Muscle of leg (tissue), 11 donors: ENCODE data around the gene SH2D3A. TPM values are rescaled to one million over a fixed set of nuclear protein-coding genes. Genes with fewer than 3 reads are reported as not detected.

Source experiments
- DNase-seq: peaks from one replicate; pipeline ENCODE4 v3.0.0; 2013
- H3K27ac ChIP-seq: one replicate; pipeline ENCODE4 v1.5.1; 2013; ENCODE audit warnings: mild to moderate bottlenecking, low read length, control low read depth
- H3K27me3 ChIP-seq: one replicate; pipeline ENCODE4 v1.6.1; 2013; ENCODE audit warnings: low read length; ENCODE audit not compliant: control insufficient read depth, insufficient read depth
- H3K36me3 ChIP-seq: one replicate; pipeline ENCODE4 v1.6.1; 2013; ENCODE audit warnings: low read length; ENCODE audit not compliant: control insufficient read depth, insufficient read depth
- H3K4me1 ChIP-seq: one replicate; pipeline ENCODE4 v1.6.1; 2013; ENCODE audit warnings: low read length; ENCODE audit not compliant: control insufficient read depth, insufficient read depth
- H3K4me3 ChIP-seq: one replicate; pipeline ENCODE4 v1.5.1; 2013; ENCODE audit warnings: low read length, control low read depth
- H3K9me3 ChIP-seq: replicated peaks from 2 replicates; pipeline ENCODE4 v1.6.1; 2013; ENCODE audit warnings: low read depth, low read length; ENCODE audit not compliant: control insufficient read depth
- WGBS: methylation state at CpG from one replicate; pipeline ENCODE4 v1.1.5; 2013; ENCODE audit warnings: missing lambda C conversion rate; ENCODE audit not compliant: insufficient coverage; 5-methylcytosine and 5-hydroxymethylcytosine counted together
- polyA plus RNA-seq, 8 donors: library from polyadenylated mRNA; unstranded; fragments of 120-200 nt; gene quantifications; one replicate each; pipeline versions ENCODE4 v1.2.1 to v1.2.3, GENCODE V29; 2013; ENCODE audit warnings: inconsistent platforms in 1 of 8, low replicate concordance in 1 of 8; ENCODE audit not compliant: insufficient read length in 8 of 8, insufficient read depth in 1 of 8
- total RNA-seq: library from RNA; stranded (reverse); fragments of 120-200 nt; gene quantifications from one replicate; pipeline ENCODE4 v1.2.4, GENCODE V29; 2013

SH2D3A gene
- total and polyA plus RNA-seq, 9 donors, result 0.13 to 2.9 (median 0.96) TPM

DNA sequence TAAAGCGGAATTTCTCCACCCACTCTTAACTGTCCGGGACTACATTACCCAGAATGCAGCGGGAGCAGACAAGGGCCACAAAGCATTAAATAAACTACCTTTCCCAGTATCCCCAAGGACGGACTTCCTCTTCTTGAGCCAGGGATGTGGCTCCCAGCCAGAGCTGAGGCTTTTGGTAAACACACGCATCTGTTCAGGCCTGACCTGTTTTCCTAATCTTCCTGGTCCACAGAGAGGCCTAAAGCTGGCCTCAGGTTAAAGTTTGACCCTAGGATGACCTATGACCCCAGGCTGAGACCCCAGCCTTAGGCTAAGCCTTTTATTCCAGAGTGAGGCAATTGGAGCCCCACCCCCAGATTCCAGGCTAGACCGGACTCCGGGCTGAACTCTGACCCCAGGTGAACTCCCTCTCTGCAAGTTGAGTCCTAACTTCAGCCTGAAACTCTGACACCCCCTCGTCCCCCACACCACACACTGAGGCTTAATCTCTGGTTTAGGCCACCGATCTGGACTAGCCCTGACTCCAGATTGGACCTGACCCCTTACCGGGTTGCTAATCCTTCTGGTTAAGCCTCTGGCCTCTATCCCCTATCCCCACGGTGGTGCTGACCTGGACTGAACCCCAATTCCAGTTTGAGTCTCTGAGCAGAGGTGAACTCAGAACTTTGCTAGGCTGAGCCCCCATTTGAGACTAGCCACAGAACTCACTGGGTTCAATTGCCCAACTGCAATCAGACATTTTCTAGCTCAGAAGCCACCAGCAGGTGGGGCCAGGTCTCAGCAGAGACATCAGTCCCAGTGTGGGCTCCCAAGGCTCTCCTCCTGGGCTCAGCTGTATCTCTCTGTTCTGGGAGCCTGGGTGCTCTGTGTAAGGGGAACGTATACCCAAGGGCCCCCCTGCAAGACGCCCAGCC lies 29.1 kb downstream of the SH2D3A start:
- H3K9me3 ChIP-seq, result no peaks in the 10 kb centered on the region
- 14% methylated on average over 11 of the region's 13 CpGs for WGBS
- no peaks in the 10 kb centered on the region for H3K27me3 ChIP-seq
- no peak overlapping the region for H3K4me3 ChIP-seq
- H3K36me3 ChIP-seq, result peaks cover 18% of the 10 kb centered on the region
- peak; percentile 88 for DNase-seq
- peaks cover 52% of the 10 kb centered on the region for H3K4me1 ChIP-seq
- H3K27ac ChIP-seq, result peak overlapping the region; percentile 97

- DNase-seq, result peak; percentile 100
- under 1% methylated on average over 49 of the region's 55 CpGs for WGBS
- H3K36me3 ChIP-seq, result peaks cover 18% of the 10 kb centered on the region
- H3K27me3 ChIP-seq, result no peaks in the 10 kb centered on the region
- H3K27ac ChIP-seq, result peak within 1 kb of the TSS; percentile 98
- peaks cover 44% of the 10 kb centered on the region for H3K4me1 ChIP-seq
- H3K4me3 ChIP-seq, result peak within 1 kb of the TSS; percentile 83
- no peaks in the 10 kb centered on the region for H3K9me3 ChIP-seq
Observed at GRCh38 chr19:6737284-6737872, 29.9 kb downstream of the SH2D3A start, which contains the start of gene GPR108. Gene GPR108 (minus strand): TSS chr19:6737580. CDS start chr19:6737576, 4 bp downstream.

GRCh38 chr19:6736917-6737283 lies 30.3 kb downstream of the SH2D3A start:
- H3K9me3 ChIP-seq, result no peaks in the 10 kb centered on the region
- peaks cover 22% of the 10 kb centered on the region for H3K36me3 ChIP-seq
- WGBS, result 1% methylated on average over 10 of the region's 16 CpGs
- peak overlapping the region; percentile 98 for H3K27ac ChIP-seq
- DNase-seq, result no peak
- H3K4me1 ChIP-seq, result peaks cover 43% of the 10 kb centered on the region
- H3K27me3 ChIP-seq, result no peaks in the 10 kb centered on the region
- peak overlapping the region; percentile 83 for H3K4me3 ChIP-seq

DNA sequence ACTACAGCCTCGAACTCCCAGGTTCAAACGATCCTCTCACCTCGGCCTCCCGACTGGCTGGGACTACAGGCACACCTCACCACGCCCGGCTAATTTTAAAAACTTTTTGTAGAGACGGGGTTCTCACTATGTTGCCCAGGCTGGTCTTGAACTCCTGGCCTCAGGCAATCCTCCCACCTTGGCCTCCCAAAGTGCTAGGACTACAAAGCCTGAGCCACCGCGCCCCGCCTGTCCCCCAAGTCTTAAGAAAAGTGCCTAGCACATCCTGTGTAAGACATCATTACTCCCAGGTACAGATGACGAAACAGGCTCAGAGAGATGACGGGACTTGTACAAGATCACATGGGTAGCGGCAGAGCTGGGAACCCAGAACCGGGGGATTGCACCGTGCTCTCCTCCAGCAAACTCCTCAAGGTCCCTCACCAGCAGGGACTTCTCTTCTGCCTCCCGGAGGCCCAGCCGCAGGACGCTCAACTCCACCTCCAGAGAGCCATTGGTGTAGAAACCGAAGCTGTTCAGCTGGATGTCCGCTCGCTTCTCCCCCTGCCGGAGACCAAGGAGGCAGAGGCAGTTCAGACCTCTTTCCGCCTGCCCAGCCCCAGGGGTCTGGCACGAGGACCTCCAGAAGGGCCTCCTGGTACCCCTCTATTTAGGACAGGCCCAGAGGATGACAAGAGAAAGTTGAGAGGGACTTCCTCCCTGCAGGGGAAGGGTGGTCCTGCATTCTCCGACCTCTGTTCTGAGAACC lies 30.9 kb downstream of the SH2D3A start:
- no peaks in the 10 kb centered on the region for H3K27me3 ChIP-seq
- peak overlapping the region; percentile 98 for H3K27ac ChIP-seq
- peak overlapping the region; percentile 83 for H3K4me3 ChIP-seq
- H3K9me3 ChIP-seq, result no peaks in the 10 kb centered on the region
- WGBS, result 26% methylated on average over 15 of the region's 25 CpGs
- H3K36me3 ChIP-seq, result peaks cover 24% of the 10 kb centered on the region
- peaks cover 43% of the 10 kb centered on the region for H3K4me1 ChIP-seq
- DNase-seq, result peak; percentile 90

- no peak for DNase-seq
- WGBS, result 59% methylated on average over 2 of the region's 15 CpGs
- H3K9me3 ChIP-seq, result no peaks in the 10 kb centered on the region
- H3K27me3 ChIP-seq, result no peaks in the 10 kb centered on the region
- peaks cover 28% of the 10 kb centered on the region for H3K36me3 ChIP-seq
- peaks cover 36% of the 10 kb centered on the region for H3K4me1 ChIP-seq
- no peak overlapping the region for H3K4me3 ChIP-seq
- H3K27ac ChIP-seq, result peak overlapping the region; percentile 98
Observed at GRCh38 chr19:6735181-6735911, 31.9 kb downstream of the SH2D3A start.

DNA sequence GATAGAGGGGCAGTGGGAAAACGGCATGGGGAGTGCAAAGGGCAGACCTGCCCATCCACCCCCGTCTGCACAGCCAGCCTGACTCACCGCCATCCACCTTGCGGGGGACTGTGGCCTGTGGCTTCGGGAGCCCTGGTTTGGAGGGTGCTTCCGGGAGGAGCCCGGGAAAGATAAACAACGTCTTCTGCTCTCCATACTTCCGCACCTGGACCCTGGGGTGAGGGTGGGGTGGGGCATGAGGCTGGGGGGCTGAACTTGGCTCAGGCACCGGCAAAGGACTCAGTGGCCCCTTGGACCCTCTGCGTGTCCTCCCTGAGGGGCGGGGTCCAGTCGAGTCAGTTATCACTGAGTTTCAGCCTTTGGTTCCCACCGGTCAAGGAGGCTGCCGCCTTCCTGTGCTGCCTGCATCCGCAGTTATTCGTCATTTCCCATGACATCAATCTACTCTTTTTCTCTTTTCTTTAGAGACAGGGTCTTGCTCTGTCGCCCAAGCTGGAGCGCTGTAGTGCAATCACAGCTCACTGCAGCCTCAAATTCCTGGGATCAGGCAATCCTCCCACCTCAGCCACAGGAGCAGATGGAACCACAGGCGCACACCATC lies 33.0 kb downstream of the SH2D3A start:
- Histone ChIP-seq H3K9me3 (no peaks in the 10 kb centered on the region), H3K27me3 (no peaks in the 10 kb centered on the region), H3K4me3 (no peak overlapping the region), H3K4me1 (peaks cover 28% of the 10 kb centered on the region), H3K36me3 (peaks cover 28% of the 10 kb centered on the region), H3K27ac (no peak overlapping the region)
- no peak for DNase-seq
- WGBS, result 73% methylated on average over 11 of the region's 20 CpGs

GRCh38 chr19:6733338-6734095 lies 33.7 kb downstream of the SH2D3A start:
- H3K36me3 ChIP-seq, result peaks cover 28% of the 10 kb centered on the region
- no peak overlapping the region for H3K4me3 ChIP-seq
- H3K27ac ChIP-seq, result no peak overlapping the region
- WGBS, result 80% methylated on average over 19 of the region's 29 CpGs
- DNase-seq, result no peak
- H3K4me1 ChIP-seq, result peaks cover 21% of the 10 kb centered on the region
- no peaks in the 10 kb centered on the region for H3K27me3 ChIP-seq
- H3K9me3 ChIP-seq, result no peaks in the 10 kb centered on the region

GRCh38 chr19:6732803-6733337 lies 34.4 kb downstream of the SH2D3A start:
- Histone ChIP-seq H3K36me3 (peaks cover 28% of the 10 kb centered on the region), H3K4me3 (no peak overlapping the region), H3K27ac (no peak overlapping the region), H3K4me1 (peaks cover 15% of the 10 kb centered on the region), H3K9me3 (no peaks in the 10 kb centered on the region), H3K27me3 (no peaks in the 10 kb centered on the region)
- 91% methylated on average over 20 of the region's 21 CpGs for WGBS
- DNase-seq, result no peak

- peaks cover 13% of the 10 kb centered on the region for H3K4me1 ChIP-seq
Observed at GRCh38 chr19:6731822-6732221, 35.4 kb downstream of the SH2D3A start.

More at GRCh38 chr19:6731822-6732221, 35.4 kb downstream of the SH2D3A start:
- 91% methylated on average over 20 of the region's 22 CpGs for WGBS
- Histone ChIP-seq H3K9me3 (no peaks in the 10 kb centered on the region), H3K36me3 (peaks cover 28% of the 10 kb centered on the region), H3K4me3 (no peak overlapping the region), H3K27me3 (no peaks in the 10 kb centered on the region), H3K27ac (no peak overlapping the region)
- no peak for DNase-seq
